Nephron progenitor cell (in vitro differentiated cells): ENCODE results near the gene TP73.

ENCODE experiments used
- DNase-seq: peaks from one replicate; pipeline ENCODE4 v3.0.0; 2021
- H3K27ac Mint-ChIP-seq: 2 replicates; pipeline ENCODE4 v1.8.0; 2021; ENCODE audit warnings: mild to moderate bottlenecking, moderate library complexity, mixed read lengths
- H3K27me3 Mint-ChIP-seq: 2 replicates; pipeline ENCODE4 v1.8.0; 2021; ENCODE audit warnings: mild to moderate bottlenecking, low read depth, mixed read lengths; ENCODE audit not compliant: poor library complexity
- H3K36me3 Mint-ChIP-seq: 2 replicates; pipeline ENCODE4 v1.8.0; 2021; ENCODE audit warnings: low read depth, mixed read lengths
- H3K4me1 Mint-ChIP-seq: 2 replicates; pipeline ENCODE4 v1.8.0; 2021; ENCODE audit warnings: mixed read lengths
- H3K4me3 Mint-ChIP-seq: 2 replicates; pipeline ENCODE4 v1.8.0; 2021; ENCODE audit warnings: mild to moderate bottlenecking, moderate library complexity, mixed read lengths
- H3K9me3 Mint-ChIP-seq: 2 replicates; pipeline ENCODE4 v1.8.0; 2021; ENCODE audit warnings: mild to moderate bottlenecking, moderate library complexity, mixed read lengths
- TF ChIP-seq, protein P1 (sequence below): fragments of 200-600 bp; sonication (generic); IDR thresholded peaks from 2 replicates; pipeline ENCODE4 v1.5.0; 2021; ENCODE audit warnings: antibody characterized with exemption

Gene TP73

GRCh38 chr1:3678361-3679097, 26.2 kb downstream of the TP73 start:
- H3K9me3 Mint-ChIP-seq: no peaks in the 10 kb centered on the region
- peaks cover 39% of the 10 kb centered on the region for H3K27me3 Mint-ChIP-seq
- no peak overlapping the region for H3K4me3 Mint-ChIP-seq
- no peak overlapping the region for H3K27ac Mint-ChIP-seq
- TF ChIP-seq, protein P1, sequence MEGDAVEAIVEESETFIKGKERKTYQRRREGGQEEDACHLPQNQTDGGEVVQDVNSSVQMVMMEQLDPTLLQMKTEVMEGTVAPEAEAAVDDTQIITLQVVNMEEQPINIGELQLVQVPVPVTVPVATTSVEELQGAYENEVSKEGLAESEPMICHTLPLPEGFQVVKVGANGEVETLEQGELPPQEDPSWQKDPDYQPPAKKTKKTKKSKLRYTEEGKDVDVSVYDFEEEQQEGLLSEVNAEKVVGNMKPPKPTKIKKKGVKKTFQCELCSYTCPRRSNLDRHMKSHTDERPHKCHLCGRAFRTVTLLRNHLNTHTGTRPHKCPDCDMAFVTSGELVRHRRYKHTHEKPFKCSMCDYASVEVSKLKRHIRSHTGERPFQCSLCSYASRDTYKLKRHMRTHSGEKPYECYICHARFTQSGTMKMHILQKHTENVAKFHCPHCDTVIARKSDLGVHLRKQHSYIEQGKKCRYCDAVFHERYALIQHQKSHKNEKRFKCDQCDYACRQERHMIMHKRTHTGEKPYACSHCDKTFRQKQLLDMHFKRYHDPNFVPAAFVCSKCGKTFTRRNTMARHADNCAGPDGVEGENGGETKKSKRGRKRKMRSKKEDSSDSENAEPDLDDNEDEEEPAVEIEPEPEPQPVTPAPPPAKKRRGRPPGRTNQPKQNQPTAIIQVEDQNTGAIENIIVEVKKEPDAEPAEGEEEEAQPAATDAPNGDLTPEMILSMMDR: no peak
- no peaks in the 10 kb centered on the region for H3K36me3 Mint-ChIP-seq
- DNase-seq: no peak
- H3K4me1 Mint-ChIP-seq: peaks cover 26% of the 10 kb centered on the region

GRCh38 chr1:3679098-3679555, 26.8 kb downstream of the TP73 start:
- H3K4me1 Mint-ChIP-seq: peaks cover 24% of the 10 kb centered on the region
- no peaks in the 10 kb centered on the region for H3K36me3 Mint-ChIP-seq
- H3K9me3 Mint-ChIP-seq: no peaks in the 10 kb centered on the region
- H3K27me3 Mint-ChIP-seq: peaks cover 35% of the 10 kb centered on the region
- no peak for DNase-seq
- H3K27ac Mint-ChIP-seq: no peak overlapping the region
- H3K4me3 Mint-ChIP-seq: no peak overlapping the region
- TF ChIP-seq, protein P1: no peak

GRCh38 chr1:3679799-3680453, 27.6 kb downstream of the TP73 start:
- DNase-seq: no peak
- H3K4me1 Mint-ChIP-seq: peaks cover 24% of the 10 kb centered on the region
- peaks cover 37% of the 10 kb centered on the region for H3K27me3 Mint-ChIP-seq
- TF ChIP-seq, protein P1: no peak
- no peaks in the 10 kb centered on the region for H3K36me3 Mint-ChIP-seq
- H3K4me3 Mint-ChIP-seq: no peak overlapping the region
- no peaks in the 10 kb centered on the region for H3K9me3 Mint-ChIP-seq
- no peak overlapping the region for H3K27ac Mint-ChIP-seq

DNA sequence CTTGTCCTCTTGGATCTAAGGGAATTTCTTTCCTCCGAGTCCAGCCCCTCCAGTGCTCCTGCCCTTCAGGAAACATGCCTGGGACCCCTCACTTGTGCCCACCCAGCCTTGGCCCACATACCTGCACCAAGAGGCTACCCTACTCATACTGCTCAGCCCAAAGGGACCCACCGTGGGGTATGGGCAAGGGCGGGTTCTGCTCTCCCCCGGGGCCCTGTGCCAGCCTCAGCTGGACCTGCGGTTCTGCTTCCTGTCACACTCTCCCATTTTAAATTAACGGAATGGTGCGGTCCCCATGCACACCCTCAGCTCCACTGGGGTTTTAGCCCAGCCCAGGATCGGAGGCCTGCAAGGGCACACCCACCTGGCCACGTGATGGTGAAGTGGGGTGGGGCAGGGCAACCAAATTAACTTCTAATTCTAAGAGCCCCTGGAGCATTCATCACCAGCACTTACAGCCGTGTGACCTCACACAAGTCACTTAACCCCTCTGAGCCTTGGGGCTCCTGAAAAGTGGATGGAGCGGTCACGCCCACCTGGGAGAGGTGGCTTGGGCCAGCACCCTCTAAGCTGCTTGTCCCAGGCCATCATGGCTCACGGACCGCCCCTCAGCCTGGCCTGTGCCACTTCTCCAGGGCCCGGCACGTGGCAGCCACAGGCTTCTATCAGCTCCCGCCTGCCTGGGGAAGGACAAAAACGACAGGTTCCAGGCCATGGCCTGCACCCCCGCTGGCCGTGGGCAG, 28.3 kb downstream of the TP73 start:
- H3K9me3 Mint-ChIP-seq: no peaks in the 10 kb centered on the region
- peaks cover 42% of the 10 kb centered on the region for H3K27me3 Mint-ChIP-seq
- H3K4me1 Mint-ChIP-seq: peaks cover 24% of the 10 kb centered on the region
- H3K36me3 Mint-ChIP-seq: no peaks in the 10 kb centered on the region
- no peak overlapping the region for H3K4me3 Mint-ChIP-seq
- no peak for DNase-seq
- TF ChIP-seq, protein P1: no peak
- H3K27ac Mint-ChIP-seq: no peak overlapping the region

DNA sequence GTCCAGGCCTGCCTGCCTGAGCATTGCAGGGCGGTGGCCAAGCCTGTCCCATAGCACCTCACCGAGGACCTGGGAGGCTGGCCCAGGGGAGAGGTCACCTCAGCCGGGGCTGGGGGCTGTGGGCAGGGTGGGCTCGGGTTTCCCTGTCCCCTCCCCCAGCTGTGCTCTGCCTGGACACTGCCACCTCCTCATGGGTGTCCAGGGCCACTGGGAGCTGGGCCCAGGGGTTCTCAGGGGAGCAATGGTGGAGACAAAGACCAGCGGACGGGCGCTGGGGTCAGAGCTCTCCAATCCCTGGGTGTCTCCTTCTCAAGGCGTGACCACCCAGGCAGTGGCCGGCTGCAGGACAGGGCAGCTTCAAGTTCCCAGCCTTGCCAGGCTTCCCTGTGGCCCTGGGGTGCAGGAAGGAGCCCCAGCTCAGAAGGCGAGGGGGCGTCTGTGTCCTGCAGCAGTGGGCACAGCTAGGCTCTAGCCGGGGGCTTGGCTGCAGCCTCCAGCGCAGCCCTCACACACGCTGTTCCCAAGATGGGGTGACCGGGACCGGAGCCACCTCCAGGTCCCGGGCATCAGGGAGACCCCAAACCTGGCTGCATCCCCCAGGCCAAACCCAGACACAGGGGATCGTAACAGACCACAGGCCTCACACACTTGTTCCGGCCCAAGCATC, 29.0 kb downstream of the TP73 start:
- Mint-ChIP-seq H3K27me3 (peaks cover 45% of the 10 kb centered on the region), H3K36me3 (no peaks in the 10 kb centered on the region), H3K9me3 (no peaks in the 10 kb centered on the region), H3K4me3 (no peak overlapping the region), H3K27ac (no peak overlapping the region), H3K4me1 (peaks cover 24% of the 10 kb centered on the region)
- no peak for DNase-seq
- TF ChIP-seq, protein P1: no peak
